Choroid plexus epithelial cell (primary cell): ENCODE results near the gene CMIP.
A peak's percentile ranks its signal among the peaks of the same experiment; 100 is the strongest.

Experiments
- DNase-seq: peaks from one replicate; pipeline ENCODE4 v3.0.0-alpha.2; 2010; ENCODE audit warnings: low read depth
- H3K4me3 ChIP-seq: 2 replicates; pipeline ENCODE4 v1.5.1; 2011; ENCODE audit warnings: low read depth, mild to moderate bottlenecking, control low read depth, low read length, moderate library complexity
- TF ChIP-seq, protein P1 (sequence below): conservative IDR thresholded peaks from 2 replicates; pipeline ENCODE4 v1.5.1; 2011; ENCODE audit warnings: low read depth, mild to moderate bottlenecking, control low read depth, inconsistent platforms, low read length, moderate library complexity

CMIP gene

DNA sequence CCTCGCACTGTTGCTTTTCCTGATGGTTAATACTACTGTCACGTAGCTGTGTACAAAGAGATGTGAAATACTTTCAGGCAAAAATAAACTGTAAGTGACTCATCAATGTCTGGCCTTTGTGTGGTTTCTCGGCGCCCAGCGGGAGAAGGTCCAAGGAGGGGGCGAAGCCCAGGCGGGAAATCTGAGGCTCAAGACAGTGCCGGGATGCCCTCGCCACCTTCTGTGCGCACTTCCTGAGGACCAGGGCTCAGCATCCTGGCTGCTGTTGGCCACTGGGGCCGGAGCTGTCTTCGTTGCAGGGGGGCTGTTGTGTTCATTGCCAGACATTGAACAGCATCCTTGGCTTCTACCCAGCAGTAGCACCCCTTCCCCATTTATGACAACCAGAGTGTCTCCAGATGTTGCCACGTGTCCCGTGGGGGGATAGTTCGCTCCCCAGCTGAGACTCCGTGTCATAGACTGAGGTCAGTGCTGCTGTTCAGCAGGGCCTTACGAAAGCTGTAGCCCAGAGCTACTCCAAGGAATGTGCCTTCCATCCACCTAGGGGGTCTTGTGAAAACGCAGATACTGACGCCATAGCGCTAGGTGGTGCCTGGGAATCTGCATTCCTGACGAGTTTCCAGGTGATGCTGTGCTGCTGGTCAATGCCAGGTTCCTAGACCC is 267.2 kb downstream of the CMIP start:
- no peak overlapping the region for H3K4me3 ChIP-seq
- peak; percentile 99 for DNase-seq

DNA sequence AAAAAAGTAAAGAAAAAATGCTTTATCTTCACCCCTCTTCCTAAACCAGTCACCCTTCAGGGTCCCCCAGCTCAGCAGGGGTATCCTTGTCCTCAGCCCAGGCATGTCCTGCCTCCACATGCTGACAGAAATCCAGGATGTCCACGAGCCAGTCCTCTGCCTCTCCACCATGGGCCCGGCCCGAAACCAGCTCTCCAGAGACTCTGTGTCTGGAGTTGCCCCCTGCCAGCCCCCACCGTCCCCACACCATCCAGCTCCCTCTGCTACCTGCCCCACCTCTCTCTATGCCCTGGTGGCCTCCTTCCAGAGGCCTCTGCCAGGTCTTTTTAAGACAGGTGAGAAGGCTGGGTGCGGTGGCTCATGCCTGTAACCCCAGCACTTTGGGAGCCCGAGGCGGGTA is 268.1 kb downstream of the CMIP start:
- TF ChIP-seq, protein P1, sequence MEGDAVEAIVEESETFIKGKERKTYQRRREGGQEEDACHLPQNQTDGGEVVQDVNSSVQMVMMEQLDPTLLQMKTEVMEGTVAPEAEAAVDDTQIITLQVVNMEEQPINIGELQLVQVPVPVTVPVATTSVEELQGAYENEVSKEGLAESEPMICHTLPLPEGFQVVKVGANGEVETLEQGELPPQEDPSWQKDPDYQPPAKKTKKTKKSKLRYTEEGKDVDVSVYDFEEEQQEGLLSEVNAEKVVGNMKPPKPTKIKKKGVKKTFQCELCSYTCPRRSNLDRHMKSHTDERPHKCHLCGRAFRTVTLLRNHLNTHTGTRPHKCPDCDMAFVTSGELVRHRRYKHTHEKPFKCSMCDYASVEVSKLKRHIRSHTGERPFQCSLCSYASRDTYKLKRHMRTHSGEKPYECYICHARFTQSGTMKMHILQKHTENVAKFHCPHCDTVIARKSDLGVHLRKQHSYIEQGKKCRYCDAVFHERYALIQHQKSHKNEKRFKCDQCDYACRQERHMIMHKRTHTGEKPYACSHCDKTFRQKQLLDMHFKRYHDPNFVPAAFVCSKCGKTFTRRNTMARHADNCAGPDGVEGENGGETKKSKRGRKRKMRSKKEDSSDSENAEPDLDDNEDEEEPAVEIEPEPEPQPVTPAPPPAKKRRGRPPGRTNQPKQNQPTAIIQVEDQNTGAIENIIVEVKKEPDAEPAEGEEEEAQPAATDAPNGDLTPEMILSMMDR, result no peak
- DNase-seq, result no peak

More for the DNA sequence above, 267.2 kb downstream of the CMIP start:
- TF ChIP-seq, protein P1, result peak; percentile 11

DNA sequence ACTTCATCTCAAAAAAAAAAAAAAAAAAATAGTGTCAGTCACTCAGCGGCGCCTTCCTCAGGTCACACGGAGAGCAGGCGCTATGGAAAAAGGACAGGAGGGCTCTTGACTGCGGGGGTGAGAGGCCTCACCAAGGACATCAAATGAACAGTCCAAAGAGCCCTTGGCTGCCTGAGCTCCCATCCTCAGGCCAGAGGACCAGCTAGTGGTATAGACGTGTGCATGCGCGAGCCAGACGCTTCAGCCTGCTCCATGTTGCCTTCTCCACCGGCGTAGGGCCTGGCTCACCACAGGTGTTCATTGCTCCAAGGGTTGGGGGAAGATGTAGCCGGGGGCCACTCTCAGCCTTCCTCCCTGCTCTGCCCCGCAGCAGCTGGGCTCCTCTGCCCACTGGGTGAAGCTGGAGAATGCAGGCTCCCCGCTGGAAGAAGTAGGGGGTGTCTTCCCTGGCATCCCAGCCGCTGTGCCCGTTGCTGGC is 268.7 kb downstream of the CMIP start:
- no peak overlapping the region for H3K4me3 ChIP-seq
- TF ChIP-seq, protein P1, result no peak
- no peak for DNase-seq

More for the DNA sequence above, 268.1 kb downstream of the CMIP start:
- no peak overlapping the region for H3K4me3 ChIP-seq

DNA sequence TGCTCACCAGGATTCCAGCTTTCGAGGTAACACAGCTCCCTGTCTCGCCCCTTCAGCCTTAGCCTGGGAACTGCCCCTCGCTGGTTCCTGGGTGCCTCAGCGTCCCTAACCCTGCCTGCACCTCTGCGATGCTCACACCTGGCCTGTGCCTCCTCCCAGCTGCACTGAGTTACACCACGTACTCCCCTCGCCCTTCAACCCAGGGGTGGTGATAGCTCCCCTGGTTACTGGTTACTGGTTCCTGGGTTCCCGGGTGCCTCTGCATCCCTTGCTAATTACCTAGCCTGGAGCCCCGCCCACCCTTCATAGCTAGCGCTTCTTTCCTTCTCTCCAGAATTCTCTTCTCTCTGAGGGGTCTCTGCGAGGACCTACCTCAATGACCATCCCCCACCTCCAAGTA is 269.2 kb downstream of the CMIP start:
- no peak for DNase-seq
- no peak overlapping the region for H3K4me3 ChIP-seq
- TF ChIP-seq, protein P1, result no peak

DNA sequence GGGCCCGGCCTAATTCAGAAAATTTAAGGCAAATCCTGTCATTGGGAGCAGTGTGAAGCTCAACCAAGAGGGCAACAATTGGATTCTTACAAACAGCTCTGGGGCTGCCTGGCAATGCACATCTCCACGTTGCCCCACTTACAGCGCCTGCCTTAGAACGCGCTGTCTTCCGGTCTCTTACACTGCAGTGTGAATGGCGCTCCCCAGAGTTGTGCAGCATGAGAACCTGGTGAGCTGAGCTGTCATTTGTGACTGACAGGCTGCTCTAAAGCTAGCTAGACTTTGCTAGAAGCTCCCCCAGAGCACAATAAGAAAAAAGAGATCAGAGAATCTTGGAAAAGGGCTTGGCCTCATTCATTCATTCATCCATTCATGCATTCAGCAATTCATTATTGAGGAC is 270.0 kb downstream of the CMIP start:
- TF ChIP-seq, protein P1, result no peak
- no peak for DNase-seq
- H3K4me3 ChIP-seq, result no peak overlapping the region

DNA sequence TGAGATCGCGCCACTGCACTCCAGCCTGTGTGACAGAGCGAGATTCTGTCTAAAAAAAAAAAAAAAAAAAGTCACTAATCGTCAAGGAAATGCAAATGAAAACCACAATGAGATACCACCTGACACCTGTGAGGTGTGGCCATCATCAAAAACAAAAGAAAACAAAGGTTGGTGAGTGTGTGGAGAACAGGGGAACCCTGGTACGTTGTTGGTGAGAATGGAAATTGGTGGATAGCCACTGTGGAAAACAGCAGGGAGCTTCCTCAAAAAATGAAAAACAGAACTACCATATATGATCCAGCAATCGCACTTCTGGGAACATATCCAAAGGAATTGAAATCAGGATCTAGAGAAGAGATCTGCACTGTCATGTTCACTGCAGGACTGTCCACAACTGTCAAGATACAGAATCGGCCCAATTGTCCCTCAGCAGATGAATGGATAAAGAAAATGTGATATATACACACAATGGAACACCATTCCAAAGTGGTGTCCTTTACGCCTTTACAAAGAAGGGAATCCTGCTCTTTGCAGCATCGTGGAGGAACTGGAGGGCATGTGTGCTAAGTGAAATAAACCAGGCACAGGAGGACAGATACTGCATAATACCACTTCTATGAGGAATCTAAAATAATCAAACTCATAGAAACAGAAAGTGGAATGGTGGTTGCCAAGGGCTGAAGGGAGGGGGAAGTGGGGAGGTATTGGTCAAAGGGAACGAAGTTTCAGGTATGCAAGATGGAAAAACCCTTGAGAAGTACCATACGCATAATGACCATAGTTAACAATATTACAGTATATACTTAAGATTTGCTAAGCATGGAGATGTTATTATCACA is 271.0 kb downstream of the CMIP start:
- H3K4me3 ChIP-seq, result no peak overlapping the region
- TF ChIP-seq, protein P1, result no peak
- no peak for DNase-seq
